Measurements from ENCODE around the gene KLHL25.

Gene KLHL25

GRCh38 chr15:85756411-85757072 is 38.2 kb downstream of the KLHL25 start:
- Histone ChIP-seq H3K9ac (ENCODE audit: low read length) (no peak overlapping the region), H3K4me1 (ENCODE audit: control insufficient read depth, low read depth, low read length) (peaks cover 15% of the 10 kb centered on the region), H3K27ac (ENCODE audit: low read length) (no peak overlapping the region), H3K9me3 (ENCODE audit: control insufficient read depth, low read depth, low read length) (no peaks in the 10 kb centered on the region), H3K4me3 (ENCODE audit: low read length) (no peak overlapping the region), H3K27me3 (ENCODE audit: control insufficient read depth, insufficient read depth, low read length) (no peaks in the 10 kb centered on the region), H3K36me3 (ENCODE audit: control insufficient read depth, low read depth, low read length) (peaks cover 15% of the 10 kb centered on the region)

GRCh38 chr15:85755942-85756341 is 38.8 kb downstream of the KLHL25 start:
- Histone ChIP-seq H3K27ac (ENCODE audit: low read length) (no peak overlapping the region), H3K27me3 (ENCODE audit: control insufficient read depth, insufficient read depth, low read length) (no peaks in the 10 kb centered on the region), H3K36me3 (ENCODE audit: control insufficient read depth, low read depth, low read length) (peaks cover 15% of the 10 kb centered on the region), H3K4me1 (ENCODE audit: control insufficient read depth, low read depth, low read length) (peaks cover 18% of the 10 kb centered on the region), H3K9ac (ENCODE audit: low read length) (no peak overlapping the region), H3K9me3 (ENCODE audit: control insufficient read depth, low read depth, low read length) (no peaks in the 10 kb centered on the region), H3K4me3 (ENCODE audit: low read length) (no peak overlapping the region)

GRCh38 chr15:85755471-85755870 is 39.3 kb downstream of the KLHL25 start:
- peaks cover 12% of the 10 kb centered on the region for H3K36me3 ChIP-seq (ENCODE audit: control insufficient read depth, low read depth, low read length)
- no peak overlapping the region for H3K4me3 ChIP-seq (ENCODE audit: low read length)
- H3K9ac ChIP-seq (ENCODE audit: low read length), result no peak overlapping the region
- H3K27ac ChIP-seq (ENCODE audit: low read length), result no peak overlapping the region
- no peaks in the 10 kb centered on the region for H3K9me3 ChIP-seq (ENCODE audit: control insufficient read depth, low read depth, low read length)
- no peaks in the 10 kb centered on the region for H3K27me3 ChIP-seq (ENCODE audit: control insufficient read depth, insufficient read depth, low read length)
- peaks cover 23% of the 10 kb centered on the region for H3K4me1 ChIP-seq (ENCODE audit: control insufficient read depth, low read depth, low read length)

GRCh38 chr15:85754989-85755388 is 39.7 kb downstream of the KLHL25 start:
- Histone ChIP-seq H3K9me3 (ENCODE audit: control insufficient read depth, low read depth, low read length) (no peaks in the 10 kb centered on the region), H3K9ac (ENCODE audit: low read length) (no peak overlapping the region), H3K27ac (ENCODE audit: low read length) (no peak overlapping the region), H3K4me3 (ENCODE audit: low read length) (no peak overlapping the region), H3K4me1 (ENCODE audit: control insufficient read depth, low read depth, low read length) (peaks cover 27% of the 10 kb centered on the region), H3K27me3 (ENCODE audit: control insufficient read depth, insufficient read depth, low read length) (no peaks in the 10 kb centered on the region), H3K36me3 (ENCODE audit: control insufficient read depth, low read depth, low read length) (peaks cover 9% of the 10 kb centered on the region)

DNA sequence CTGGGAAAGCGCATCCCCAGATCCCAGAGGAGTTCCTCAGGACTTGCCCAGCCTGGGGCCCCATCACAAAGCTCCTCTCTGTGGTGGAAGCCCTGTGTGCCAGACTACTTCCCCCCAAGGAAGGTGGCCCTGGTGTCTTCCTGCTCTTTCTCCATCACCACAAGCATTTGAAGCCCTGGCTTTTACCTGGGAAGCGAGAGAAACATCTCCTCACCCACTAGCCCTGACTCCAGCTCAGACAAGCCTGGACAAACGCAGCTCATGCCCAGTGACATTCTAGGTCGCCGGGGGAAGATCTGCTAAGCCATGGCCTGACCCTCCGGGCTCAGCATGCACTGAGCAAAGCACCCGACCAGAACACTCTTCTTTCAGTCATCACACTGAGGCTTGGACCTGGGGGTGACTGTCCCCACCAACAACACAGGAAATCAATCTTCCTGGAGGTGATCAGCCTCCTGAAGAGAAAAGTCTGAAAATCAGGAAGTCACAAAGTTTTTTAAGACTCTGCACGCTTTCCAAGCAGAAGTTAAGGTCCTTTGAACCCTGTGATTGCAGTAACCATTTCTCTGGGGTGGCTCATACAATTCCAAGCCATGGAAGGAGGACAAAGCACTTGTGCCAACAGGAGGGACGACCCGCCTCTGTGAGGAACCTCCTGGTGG is 40.8 kb downstream of the KLHL25 start:
- Histone ChIP-seq H3K4me1 (ENCODE audit: control insufficient read depth, low read depth, low read length) (peaks cover 32% of the 10 kb centered on the region), H3K9ac (ENCODE audit: low read length) (no peak overlapping the region), H3K27ac (ENCODE audit: low read length) (no peak overlapping the region), H3K27me3 (ENCODE audit: control insufficient read depth, insufficient read depth, low read length) (no peaks in the 10 kb centered on the region), H3K36me3 (ENCODE audit: control insufficient read depth, low read depth, low read length) (peaks cover 6% of the 10 kb centered on the region), H3K4me3 (ENCODE audit: low read length) (no peak overlapping the region), H3K9me3 (ENCODE audit: control insufficient read depth, low read depth, low read length) (no peaks in the 10 kb centered on the region)

DNA sequence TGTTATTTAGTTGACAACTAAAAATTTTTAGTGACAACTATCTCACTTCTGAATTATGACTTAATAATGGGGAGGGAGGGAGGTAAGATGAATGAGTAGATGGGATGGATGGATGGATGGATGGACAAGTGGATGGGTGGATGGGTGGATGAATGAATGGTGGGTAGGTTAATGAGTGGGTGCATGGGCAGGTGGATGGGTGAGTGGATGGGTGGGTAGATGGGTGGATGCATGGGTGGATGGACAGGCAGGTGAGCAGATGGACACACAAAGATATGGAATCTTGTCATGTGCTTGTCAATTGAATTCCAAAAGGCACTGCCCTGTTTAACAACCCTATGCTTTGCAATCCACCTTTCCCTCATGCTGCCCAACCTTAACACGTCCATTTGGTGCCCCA is 41.5 kb downstream of the KLHL25 start:
- Histone ChIP-seq H3K27ac (ENCODE audit: low read length) (no peak overlapping the region), H3K4me1 (ENCODE audit: control insufficient read depth, low read depth, low read length) (peaks cover 36% of the 10 kb centered on the region), H3K27me3 (ENCODE audit: control insufficient read depth, insufficient read depth, low read length) (no peaks in the 10 kb centered on the region)

GRCh38 chr15:85752491-85752961 is 42.2 kb downstream of the KLHL25 start:
- Histone ChIP-seq H3K27me3 (ENCODE audit: control insufficient read depth, insufficient read depth, low read length) (no peaks in the 10 kb centered on the region), H3K9me3 (ENCODE audit: control insufficient read depth, low read depth, low read length) (no peaks in the 10 kb centered on the region), H3K4me1 (ENCODE audit: control insufficient read depth, low read depth, low read length) (peaks cover 38% of the 10 kb centered on the region), H3K36me3 (ENCODE audit: control insufficient read depth, low read depth, low read length) (peaks cover 3% of the 10 kb centered on the region), H3K27ac (ENCODE audit: low read length) (no peak overlapping the region), H3K9ac (ENCODE audit: low read length) (no peak overlapping the region), H3K4me3 (ENCODE audit: low read length) (peak overlapping the region; percentile 5)

More for the DNA sequence above, 41.5 kb downstream of the KLHL25 start:
- Histone ChIP-seq H3K9ac (ENCODE audit: low read length) (no peak overlapping the region), H3K4me3 (ENCODE audit: low read length) (no peak overlapping the region), H3K9me3 (ENCODE audit: control insufficient read depth, low read depth, low read length) (no peaks in the 10 kb centered on the region), H3K36me3 (ENCODE audit: control insufficient read depth, low read depth, low read length) (peaks cover 1% of the 10 kb centered on the region)

- H3K4me1 ChIP-seq (ENCODE audit: control insufficient read depth, low read depth, low read length), result peaks cover 38% of the 10 kb centered on the region
- no peaks in the 10 kb centered on the region for H3K9me3 ChIP-seq (ENCODE audit: control insufficient read depth, low read depth, low read length)
- peaks cover 3% of the 10 kb centered on the region for H3K36me3 ChIP-seq (ENCODE audit: control insufficient read depth, low read depth, low read length)
- H3K4me3 ChIP-seq (ENCODE audit: low read length), result peak overlapping the region; percentile 49
- peak overlapping the region; percentile 15 for H3K9ac ChIP-seq (ENCODE audit: low read length)
- peak overlapping the region; percentile 56 for H3K27ac ChIP-seq (ENCODE audit: low read length)
- H3K27me3 ChIP-seq (ENCODE audit: control insufficient read depth, insufficient read depth, low read length), result no peaks in the 10 kb centered on the region
These were observed 42.6 kb downstream of the KLHL25 start for GRCh38 chr15:85752124-85752475.

- Histone ChIP-seq H3K4me3 (ENCODE audit: low read length) (peak overlapping the region; percentile 49), H3K9ac (ENCODE audit: low read length) (peak overlapping the region; percentile 26), H3K4me1 (ENCODE audit: control insufficient read depth, low read depth, low read length) (peaks cover 38% of the 10 kb centered on the region), H3K36me3 (ENCODE audit: control insufficient read depth, low read depth, low read length) (peaks cover 5% of the 10 kb centered on the region), H3K27me3 (ENCODE audit: control insufficient read depth, insufficient read depth, low read length) (no peaks in the 10 kb centered on the region), H3K27ac (ENCODE audit: low read length) (peak overlapping the region; percentile 59), H3K9me3 (ENCODE audit: control insufficient read depth, low read depth, low read length) (no peaks in the 10 kb centered on the region)
These were observed 43.2 kb downstream of the KLHL25 start for GRCh38 chr15:85751291-85752123.

DNA sequence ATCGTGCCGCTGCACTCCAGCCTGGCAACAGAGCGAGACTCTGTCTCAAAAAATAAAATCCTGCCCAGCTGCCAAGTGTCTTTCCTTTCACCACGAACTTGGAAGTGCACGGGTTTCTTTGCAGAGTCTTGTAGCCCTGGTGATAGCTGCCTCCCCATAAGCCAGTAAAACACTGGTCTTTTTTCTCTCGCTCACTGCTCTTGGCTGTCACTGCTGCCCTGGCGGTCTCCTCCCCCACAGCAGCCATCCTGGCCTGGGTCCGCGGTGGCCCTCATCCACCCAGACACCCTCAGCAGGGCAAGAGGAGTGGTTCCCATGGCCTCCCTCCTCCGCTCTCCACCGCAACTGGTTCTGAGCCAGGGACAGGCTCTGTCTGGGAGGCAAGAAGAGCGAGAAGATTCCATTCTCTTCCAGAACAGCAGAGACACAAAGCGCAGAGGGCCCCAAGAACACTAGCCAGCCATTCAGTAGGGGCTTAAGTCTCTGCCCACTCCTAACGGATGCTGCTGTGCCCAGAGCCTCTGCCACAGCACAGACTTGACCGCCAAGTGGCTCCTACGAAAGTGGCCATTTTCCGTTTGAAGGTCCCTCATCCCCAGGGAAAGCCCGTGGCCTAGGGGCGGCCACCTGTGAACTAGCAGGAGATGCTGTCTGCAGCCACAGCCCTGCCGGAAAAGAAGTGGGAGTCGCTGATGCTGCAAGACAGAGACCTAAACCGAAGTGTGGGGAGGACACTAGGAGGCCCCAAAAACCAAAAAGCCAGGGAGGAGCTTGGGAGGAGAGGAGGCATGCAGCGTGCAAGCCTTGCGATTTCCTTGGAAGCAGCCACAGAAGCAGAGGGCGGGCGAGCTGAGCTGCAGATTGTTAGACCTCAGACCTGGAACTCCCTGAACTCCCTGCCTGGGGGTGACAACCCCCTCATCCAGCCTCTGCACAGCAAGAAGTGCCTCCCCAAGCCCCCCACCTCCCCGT is 44.1 kb downstream of the KLHL25 start:
- H3K4me3 ChIP-seq (ENCODE audit: low read length), result peak overlapping the region; percentile 49
- peaks cover 12% of the 10 kb centered on the region for H3K36me3 ChIP-seq (ENCODE audit: control insufficient read depth, low read depth, low read length)
- peak overlapping the region; percentile 59 for H3K27ac ChIP-seq (ENCODE audit: low read length)
- no peaks in the 10 kb centered on the region for H3K27me3 ChIP-seq (ENCODE audit: control insufficient read depth, insufficient read depth, low read length)
- H3K4me1 ChIP-seq (ENCODE audit: control insufficient read depth, low read depth, low read length), result peaks cover 38% of the 10 kb centered on the region
- no peaks in the 10 kb centered on the region for H3K9me3 ChIP-seq (ENCODE audit: control insufficient read depth, low read depth, low read length)
- peak overlapping the region; percentile 26 for H3K9ac ChIP-seq (ENCODE audit: low read length)

Data from iPS-18a (cell line).